Right atrium auricular region (tissue), 2 donors: Measurements from ENCODE around the gene ASPRV1. TPM values are rescaled to one million over a fixed set of nuclear protein-coding genes. Genes with fewer than 3 reads are reported as not detected.

Experiments
- DNase-seq: peaks from one replicate; pipeline ENCODE4 v3.0.0-alpha.2; 2019; ENCODE audit warnings: low spot score
- H3K27ac ChIP-seq, 2 donors: fragments of 200-600 bp; sonication (generic); 1 replicate in 1 of 2; 2 replicates in 1 of 2; pipeline ENCODE4 v1.5.1; 2016 to 2019
- H3K27me3 ChIP-seq, 2 donors: fragments of 200-600 bp; sonication (generic); one replicate each; pipeline versions ENCODE4 v1.5.1 to v1.6.0; 2017 to 2019
- H3K36me3 ChIP-seq: fragments of 200-600 bp; sonication (generic); one replicate; pipeline ENCODE4 v1.5.1; 2016
- H3K4me1 ChIP-seq, 2 donors: fragments of 200-600 bp; sonication (generic); one replicate each; pipeline versions ENCODE4 v1.5.1 to v1.6.0; 2017 to 2019
- H3K4me3 ChIP-seq, 2 donors: fragments of 200-600 bp; sonication (generic); 1 replicate in 1 of 2; 2 replicates in 1 of 2; pipeline ENCODE4 v1.5.1; 2017 to 2019; ENCODE audit warnings: mild to moderate bottlenecking in 1 of 2, moderate library complexity in 1 of 2
- H3K9me3 ChIP-seq, 2 donors: fragments of 200-600 bp; sonication (generic); one replicate each; pipeline ENCODE4 v1.5.1; 2019
- CTCF ChIP-seq, 2 donors: fragments of 200-600 bp; sonication (generic); IDR thresholded peaks; one replicate each; pipeline ENCODE4 v1.5.1; 2019; ENCODE audit warnings: antibody characterized with exemption in 2 of 2
- total RNA-seq, 2 donors: library from RNA; depleted of rRNA; stranded (reverse); fragments of >200 nt; gene quantifications; one replicate each; pipeline ENCODE4 v1.1.0, GENCODE V29; 2016

ASPRV1 gene
- total RNA-seq, 2 donors from 2014 or later, result 0.33 to 0.83 TPM

GRCh38 chr2:69958480-69958879 lies 3.0 kb downstream of the ASPRV1 start:
- no peak for TF ChIP-seq CTCF (IDR thresholded peaks at IDR 0.05)
- Histone ChIP-seq H3K4me3 (no peak overlapping the region), H3K36me3 (no peaks in the 10 kb centered on the region), H3K4me1 (no peaks in the 10 kb centered on the region), H3K27ac (no peak overlapping the region), H3K27me3 (no peaks in the 10 kb centered on the region), H3K9me3 (no peaks in the 10 kb centered on the region)
- no peak for DNase-seq

- no peaks in the 10 kb centered on the region for H3K27me3 ChIP-seq
- DNase-seq, result no peak
- no peak overlapping the region for H3K4me3 ChIP-seq
- no peak overlapping the region for H3K27ac ChIP-seq
- no peaks in the 10 kb centered on the region for H3K4me1 ChIP-seq
- no peaks in the 10 kb centered on the region for H3K9me3 ChIP-seq
- H3K36me3 ChIP-seq, result no peaks in the 10 kb centered on the region
- no peak for TF ChIP-seq CTCF (IDR thresholded peaks at IDR 0.05)
Measured at GRCh38 chr2:69957965-69958364, 3.5 kb downstream of the ASPRV1 start.

DNA sequence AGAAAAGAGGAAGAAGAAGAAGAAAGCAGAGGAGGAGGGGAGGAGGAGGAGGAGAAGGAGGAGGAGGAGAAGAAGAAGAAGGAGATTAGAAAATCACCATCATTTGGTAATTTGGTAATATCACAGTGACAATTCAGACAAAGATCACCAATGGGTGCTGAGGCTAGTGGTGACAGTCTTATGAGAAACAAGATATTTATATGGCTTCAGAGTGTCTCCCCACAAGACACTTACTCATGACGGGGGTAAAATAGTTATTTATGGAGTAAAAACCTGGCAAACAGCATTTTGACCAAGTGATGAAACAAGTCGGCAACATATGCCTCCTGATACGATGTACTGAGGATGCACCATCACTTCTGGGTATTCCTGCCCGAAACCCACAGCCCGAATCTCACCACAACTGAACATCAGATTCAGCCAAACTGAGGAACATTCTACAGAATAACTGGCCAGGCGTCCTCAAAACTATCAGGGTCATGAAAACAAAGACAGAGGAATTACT lies 4.9 kb downstream of the ASPRV1 start:
- H3K36me3 ChIP-seq, result no peaks in the 10 kb centered on the region
- no peaks in the 10 kb centered on the region for H3K27me3 ChIP-seq
- H3K4me1 ChIP-seq, result no peaks in the 10 kb centered on the region
- DNase-seq, result no peak
- TF ChIP-seq CTCF (IDR thresholded peaks at IDR 0.05), result no peak
- no peak overlapping the region for H3K4me3 ChIP-seq
- no peaks in the 10 kb centered on the region for H3K9me3 ChIP-seq
- H3K27ac ChIP-seq, result no peak overlapping the region

- no peak overlapping the region for H3K4me3 ChIP-seq
- H3K27ac ChIP-seq, result no peak overlapping the region
- no peaks in the 10 kb centered on the region for H3K36me3 ChIP-seq
- H3K27me3 ChIP-seq, result no peaks in the 10 kb centered on the region
- no peaks in the 10 kb centered on the region for H3K9me3 ChIP-seq
- DNase-seq, result no peak
- H3K4me1 ChIP-seq, result no peaks in the 10 kb centered on the region
- TF ChIP-seq CTCF (IDR thresholded peaks at IDR 0.05), result no peak
Measured at GRCh38 chr2:69955029-69955428, 6.4 kb downstream of the ASPRV1 start.

GRCh38 chr2:69954084-69954483 lies 7.3 kb downstream of the ASPRV1 start:
- no peaks in the 10 kb centered on the region for H3K36me3 ChIP-seq

More at GRCh38 chr2:69954084-69954483, 7.3 kb downstream of the ASPRV1 start:
- no peak for TF ChIP-seq CTCF (IDR thresholded peaks at IDR 0.05)
- Histone ChIP-seq H3K27ac (no peak overlapping the region), H3K4me1 (no peaks in the 10 kb centered on the region), H3K27me3 (no peaks in the 10 kb centered on the region), H3K4me3 (no peak overlapping the region), H3K9me3 (no peaks in the 10 kb centered on the region)
- DNase-seq, result no peak
